Loucy (cell line): ENCODE data around the gene AXDND1.

Experiments
- H2AFZ ChIP-seq: fragments of 200-600 bp; sonication (generic); 2 replicates; pipeline ENCODE4 v1.6.0; 2016; ENCODE audit warnings: antibody characterized with exemption, mild to moderate bottlenecking, low read length, moderate library complexity
- H3F3A ChIP-seq: fragments of 200-600 bp; 2 replicates; pipeline ENCODE4 v1.6.0; 2016; ENCODE audit warnings: antibody characterized with exemption, low read depth, mild to moderate bottlenecking
- H3K27me3 ChIP-seq: fragments of 200-600 bp; sonication (generic); 2 replicates; pipeline ENCODE4 v1.6.1; 2014; ENCODE audit warnings: low read length, mild to moderate bottlenecking; ENCODE audit not compliant: insufficient read depth, poor library complexity, severe bottlenecking
- H3K36me3 ChIP-seq: fragments of 200-600 bp; sonication (generic); 2 replicates; pipeline ENCODE4 v1.6.1; 2016; ENCODE audit warnings: low read length; ENCODE audit not compliant: insufficient read depth
- H3K4me1 ChIP-seq: fragments of 200-600 bp; sonication (generic); 2 replicates; pipeline ENCODE4 v1.5.1; 2014; ENCODE audit warnings: low read length, mild to moderate bottlenecking; ENCODE audit not compliant: insufficient read depth, poor library complexity, severe bottlenecking
- H3K4me2 ChIP-seq: fragments of 200-600 bp; sonication (generic); 2 replicates; pipeline ENCODE4 v1.6.0; 2014; ENCODE audit warnings: antibody characterized with exemption, low read length, low read depth, mild to moderate bottlenecking; ENCODE audit not compliant: poor library complexity, severe bottlenecking
- H3K4me3 ChIP-seq: fragments of 200-600 bp; sonication (generic); 2 replicates; pipeline ENCODE4 v1.5.1; 2014; ENCODE audit warnings: low read length, mild to moderate bottlenecking, mixed read lengths; ENCODE audit not compliant: poor library complexity, severe bottlenecking
- H3K79me2 ChIP-seq: fragments of 200-600 bp; sonication (generic); 2 replicates; pipeline ENCODE4 v1.6.1; 2014; ENCODE audit warnings: low read length; ENCODE audit not compliant: insufficient read depth
- H3K9ac ChIP-seq: fragments of 200-600 bp; sonication (generic); 2 replicates; pipeline ENCODE4 v1.6.0; 2014; ENCODE audit warnings: mild to moderate bottlenecking, low read depth, low read length, moderate library complexity; ENCODE audit not compliant: poor library complexity, severe bottlenecking
- H3K9me2 ChIP-seq: fragments of 200-600 bp; sonication (generic); replicated peaks from 2 replicates; pipeline ENCODE4 v1.6.1; 2016; ENCODE audit warnings: low read depth, low read length, mixed read lengths
- H3K9me3 ChIP-seq: fragments of 200-600 bp; sonication (generic); 2 replicates; pipeline ENCODE4 v1.6.1; 2014; ENCODE audit warnings: mild to moderate bottlenecking, antibody characterized with exemption, low read length, low read depth; ENCODE audit not compliant: insufficient read depth
- H4K20me1 ChIP-seq: fragments of 200-600 bp; sonication (generic); 2 replicates; pipeline ENCODE4 v1.6.0; 2014; ENCODE audit warnings: antibody characterized with exemption, low read length, mild to moderate bottlenecking; ENCODE audit not compliant: insufficient read depth, poor library complexity, severe bottlenecking
- CTCF ChIP-seq: fragments of 200-600 bp; sonication (generic); conservative IDR thresholded peaks from 2 replicates; pipeline ENCODE4 v1.5.1; 2014; ENCODE audit warnings: mild to moderate bottlenecking, antibody characterized with exemption, low read length
- EZH2phosphoT487 ChIP-seq: fragments of 200-600 bp; IDR thresholded peaks from 2 replicates; pipeline ENCODE4 v1.6.1; 2018; ENCODE audit warnings: antibody characterized with exemption, mild to moderate bottlenecking, moderate library complexity, borderline replicate concordance

Gene AXDND1

DNA sequence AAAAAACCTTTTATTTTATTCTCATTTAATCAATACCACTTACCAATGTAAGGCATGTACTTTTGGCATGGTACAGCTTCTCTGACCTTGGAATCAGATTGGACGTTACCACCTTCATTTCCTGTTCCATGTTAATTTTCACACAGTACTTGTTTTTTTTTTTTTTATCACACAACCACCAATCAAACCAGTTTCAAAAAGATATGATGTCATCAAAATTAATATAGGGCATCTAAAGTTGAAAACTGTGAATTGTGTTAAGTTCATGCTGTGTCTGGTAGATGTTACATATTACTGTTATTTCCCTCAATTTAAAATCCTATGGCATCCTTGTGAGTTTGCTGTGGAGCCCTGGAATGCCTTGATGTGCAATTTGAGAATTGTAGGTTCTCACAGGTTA, 124.8 kb downstream of the AXDND1 start:
- no peaks in the 10 kb centered on the region for H4K20me1 ChIP-seq
- no peaks in the 10 kb centered on the region for H3K79me2 ChIP-seq
- no peak for TF ChIP-seq EZH2phosphoT487
- no peak for TF ChIP-seq CTCF
- H3K9ac ChIP-seq = no peak overlapping the region
- H3K4me1 ChIP-seq = no peaks in the 10 kb centered on the region
- H3K9me2 ChIP-seq = no peaks in the 10 kb centered on the region
- H2AFZ ChIP-seq = no peak overlapping the region
- H3K4me3 ChIP-seq = no peak overlapping the region
- H3K36me3 ChIP-seq = no peaks in the 10 kb centered on the region
- no peak overlapping the region for H3K4me2 ChIP-seq
- no peaks in the 10 kb centered on the region; the same call in 1 of the 2 replicates for H3K9me3 ChIP-seq
- no peaks in the 10 kb centered on the region for H3K27me3 ChIP-seq
- H3F3A ChIP-seq = no peaks in the 10 kb centered on the region

DNA sequence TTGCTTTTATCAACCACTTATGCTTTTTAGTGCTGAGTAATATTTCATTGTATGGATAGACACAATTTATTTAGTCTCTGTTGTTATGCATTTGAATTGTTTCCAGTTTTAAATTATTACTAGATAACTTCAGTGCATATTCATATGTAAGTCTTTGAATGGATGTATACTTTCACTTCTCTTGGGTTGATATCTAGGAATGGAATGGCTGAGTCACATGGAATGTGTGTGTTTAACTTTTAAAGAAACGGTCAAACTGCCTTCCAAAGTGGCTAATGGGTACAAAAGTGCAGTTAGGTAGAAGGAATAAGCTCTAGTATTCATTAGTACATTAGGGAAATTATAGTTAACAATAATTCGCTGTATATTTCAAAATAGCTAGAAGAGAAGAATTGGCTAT, 127.6 kb downstream of the AXDND1 start:
- H4K20me1 ChIP-seq = no peaks in the 10 kb centered on the region
- no peaks in the 10 kb centered on the region for H3K27me3 ChIP-seq
- no peak overlapping the region for H3K4me3 ChIP-seq
- H2AFZ ChIP-seq = no peak overlapping the region
- TF ChIP-seq EZH2phosphoT487 = no peak
- TF ChIP-seq CTCF = no peak
- H3K9ac ChIP-seq = no peak overlapping the region
- H3K4me2 ChIP-seq = no peak overlapping the region
- H3K9me3 ChIP-seq = no peaks in the 10 kb centered on the region
- H3K79me2 ChIP-seq = no peaks in the 10 kb centered on the region
- no peaks in the 10 kb centered on the region for H3K4me1 ChIP-seq
- 0 out of 2 replicates have a peak, but pooled peaks cover 4% of the 10 kb centered on the region for H3K9me2 ChIP-seq
- no peaks in the 10 kb centered on the region for H3F3A ChIP-seq
- no peaks in the 10 kb centered on the region for H3K36me3 ChIP-seq

GRCh38 chr1:179506199-179506598, 140.4 kb downstream of the AXDND1 start:
- H2AFZ ChIP-seq = no peak overlapping the region
- no peaks in the 10 kb centered on the region for H3K9me3 ChIP-seq
- no peaks in the 10 kb centered on the region for H3K4me1 ChIP-seq
- no peak overlapping the region for H3K4me2 ChIP-seq
- H3K36me3 ChIP-seq = no peaks in the 10 kb centered on the region
- H3K9me2 ChIP-seq = no peaks in the 10 kb centered on the region
- no peaks in the 10 kb centered on the region for H3K27me3 ChIP-seq
- no peaks in the 10 kb centered on the region for H3F3A ChIP-seq
- H3K79me2 ChIP-seq = no peaks in the 10 kb centered on the region
- TF ChIP-seq EZH2phosphoT487 = no peak
- TF ChIP-seq CTCF = no peak
- no peak overlapping the region for H3K9ac ChIP-seq
- no peaks in the 10 kb centered on the region for H4K20me1 ChIP-seq
- no peak overlapping the region for H3K4me3 ChIP-seq
